H54 (cell line): ENCODE data around the gene ZBTB43.
"Not testable (repeated sequence)": the region's sequence is repeated elsewhere in the genome, so short reads cannot be mapped to it uniquely, and the experiment has no call there.

ENCODE experiments used
- DNase-seq: peaks from one replicate; pipeline ENCODE4 v3.0.0; 2011; ENCODE audit warnings: low spot score, mixed read lengths; ENCODE audit not compliant: insufficient read length
- FAIRE-seq: peaks from 3 replicates; lab custom pipeline; 2011; peaks lifted over from hg19 to GRCh38; lab: Jason Lieb, UNC
- POLR2A ChIP-seq: IDR thresholded peaks from 2 replicates; pipeline ENCODE4 v1.6.1; 2011; ENCODE audit warnings: low read depth, mild to moderate bottlenecking, low read length

The ZBTB43 gene

DNA sequence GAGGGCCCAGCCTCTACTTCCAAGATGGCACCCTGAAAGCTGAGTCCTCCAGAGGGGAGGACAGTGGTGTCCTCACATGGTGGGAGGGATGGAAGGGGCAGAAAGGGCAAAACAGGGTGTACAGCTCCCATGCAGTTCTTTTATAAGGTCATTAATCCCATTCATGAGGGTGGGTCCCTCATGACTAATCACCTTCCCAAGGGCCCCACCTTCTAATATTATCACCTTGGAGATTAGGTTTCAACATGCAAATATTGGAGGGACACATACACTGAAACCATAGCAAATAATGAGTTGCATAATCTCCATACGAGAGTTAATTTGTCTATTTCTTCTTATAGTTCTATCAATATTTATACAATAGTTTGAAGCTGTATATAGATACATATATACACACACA lies 5.8 kb upstream of the ZBTB43 start:
- DNase-seq (no peak), FAIRE-seq (no peak)
- TF ChIP-seq POLR2A: no peak

DNA sequence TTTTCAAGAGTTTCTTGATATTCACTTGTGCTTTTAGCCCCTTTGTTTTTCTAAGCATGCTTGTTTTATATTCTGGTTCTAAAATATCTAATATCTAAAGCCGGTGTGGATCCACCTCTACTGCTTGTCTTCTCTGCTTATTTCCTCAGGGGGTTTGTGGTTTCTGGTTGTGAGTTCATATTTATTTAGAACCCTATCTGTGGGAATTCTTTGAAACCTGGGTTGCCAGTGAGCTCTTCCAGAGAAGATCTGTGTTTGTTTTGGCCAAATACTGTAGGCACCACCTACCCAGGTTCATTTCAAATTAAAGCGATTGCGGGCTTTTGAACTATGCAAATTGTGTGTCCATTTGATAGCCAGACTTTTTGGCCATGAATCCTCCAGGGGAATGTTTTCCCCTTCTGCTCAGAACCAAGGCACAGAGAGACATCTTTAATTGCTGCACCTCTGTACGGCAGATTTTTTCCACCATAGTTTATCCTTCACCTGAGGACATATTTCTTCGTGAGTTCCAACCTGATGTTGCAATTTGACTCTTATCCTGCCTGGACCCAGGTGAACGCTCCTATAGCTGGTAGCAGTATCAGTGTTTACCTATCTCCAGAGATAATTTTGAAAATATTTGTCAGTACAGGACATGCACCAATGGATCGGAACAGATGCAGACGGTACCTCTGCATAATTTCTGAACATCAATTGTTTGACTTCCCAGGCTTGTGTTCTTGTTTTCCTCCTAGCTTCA lies 2.4 kb upstream of the ZBTB43 start:
- DNase-seq: no peak
- no peak for FAIRE-seq
- TF ChIP-seq POLR2A: no peak

DNA sequence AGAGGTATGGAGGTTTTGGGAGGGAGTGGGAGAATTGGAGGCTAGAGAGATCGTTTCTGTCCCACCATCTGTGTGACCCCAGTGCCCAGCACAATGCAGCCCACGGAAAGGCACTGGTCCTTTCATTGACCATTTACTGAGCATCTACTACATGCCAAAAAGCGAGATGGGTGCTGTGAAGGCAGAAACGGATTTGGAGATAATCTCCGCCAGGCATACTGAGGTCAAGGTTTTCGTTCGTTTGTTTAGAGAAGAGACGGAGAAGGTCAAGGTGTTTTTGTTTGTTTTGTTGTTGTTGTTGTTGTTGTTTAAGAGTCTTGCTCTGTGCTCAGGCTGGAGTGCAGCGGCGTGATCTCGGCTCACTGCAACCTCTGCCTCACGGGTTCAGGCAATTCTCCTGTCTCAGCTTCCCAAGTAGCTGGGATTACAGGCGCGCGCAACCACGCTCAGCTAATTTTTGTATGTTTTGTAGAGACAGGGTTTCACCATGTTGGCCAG lies 593 bp upstream of the ZBTB43 start:
- FAIRE-seq (peak; percentile 15), DNase-seq (no peak)
- no peak for TF ChIP-seq POLR2A

DNA sequence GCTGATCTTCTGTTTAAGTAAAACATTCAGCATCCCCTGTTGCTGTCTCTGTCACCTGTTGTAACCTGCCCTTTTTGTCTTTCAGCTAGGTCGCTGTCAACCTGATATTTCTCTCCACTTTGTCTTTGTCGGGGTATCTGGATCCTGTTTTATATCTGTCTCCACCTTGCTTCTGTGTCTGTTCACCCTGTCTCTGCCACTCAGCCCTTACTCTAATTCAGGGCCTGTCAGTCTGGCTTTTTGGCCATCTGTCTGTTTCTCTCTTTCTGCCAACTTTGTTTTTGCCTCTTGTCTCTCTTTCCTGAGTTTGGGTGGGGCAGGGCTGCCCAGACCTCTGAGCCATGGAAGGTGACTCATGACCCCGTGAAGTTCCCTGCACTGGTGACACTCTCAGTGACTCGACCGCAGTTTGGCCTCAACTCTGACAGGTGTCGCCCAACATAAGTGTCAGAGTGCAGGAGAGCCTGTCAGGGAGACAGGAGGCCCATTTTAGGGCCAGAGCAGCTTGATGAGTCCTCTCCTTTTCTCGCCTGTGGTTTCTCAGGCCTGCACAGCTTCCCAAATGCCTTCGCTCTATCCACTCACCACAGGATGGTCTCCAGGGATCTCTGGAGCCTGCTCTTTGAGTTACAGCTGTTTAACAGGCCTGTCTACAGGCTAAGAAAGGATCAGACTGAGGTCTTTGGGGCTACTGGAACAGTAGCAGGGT lies 868 bp downstream of the ZBTB43 start:
- FAIRE-seq (peak; percentile 92), DNase-seq (peak; percentile 82)
- TF ChIP-seq POLR2A: no peak

GRCh38 chr9:126806336-126806735 lies 1.5 kb downstream of the ZBTB43 start:
- TF ChIP-seq POLR2A: no peak
- no peak for FAIRE-seq
- DNase-seq: no peak

GRCh38 chr9:126809068-126809467 lies 4.2 kb downstream of the ZBTB43 start:
- no peak for FAIRE-seq
- no peak for DNase-seq
- no peak for TF ChIP-seq POLR2A

DNA sequence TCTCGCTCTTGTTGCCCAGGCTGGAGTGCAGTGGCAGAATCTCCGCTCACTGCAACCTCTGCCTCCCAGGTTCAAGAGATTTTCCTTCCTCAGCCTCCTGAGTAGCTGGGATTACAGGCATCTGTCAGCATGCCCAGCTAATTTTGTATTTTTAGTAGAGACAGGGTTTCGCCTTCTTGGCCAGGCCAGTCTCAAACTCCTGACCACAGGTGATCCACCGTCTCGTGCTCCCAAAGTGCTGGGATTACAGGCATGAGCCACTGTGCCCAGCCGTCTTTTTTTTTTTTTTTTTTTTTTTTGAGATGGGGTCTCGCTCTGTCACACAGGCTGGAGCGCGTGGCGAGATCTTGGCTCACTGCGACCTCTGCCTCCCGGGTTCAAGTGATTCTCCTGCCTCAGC lies 5.4 kb downstream of the ZBTB43 start:
- not testable (repeated sequence) for DNase-seq, FAIRE-seq

GRCh38 chr9:126813072-126813471 lies 8.2 kb downstream of the ZBTB43 start:
- no peak for TF ChIP-seq POLR2A
- DNase-seq (no peak), FAIRE-seq (peak; percentile 55)

DNA sequence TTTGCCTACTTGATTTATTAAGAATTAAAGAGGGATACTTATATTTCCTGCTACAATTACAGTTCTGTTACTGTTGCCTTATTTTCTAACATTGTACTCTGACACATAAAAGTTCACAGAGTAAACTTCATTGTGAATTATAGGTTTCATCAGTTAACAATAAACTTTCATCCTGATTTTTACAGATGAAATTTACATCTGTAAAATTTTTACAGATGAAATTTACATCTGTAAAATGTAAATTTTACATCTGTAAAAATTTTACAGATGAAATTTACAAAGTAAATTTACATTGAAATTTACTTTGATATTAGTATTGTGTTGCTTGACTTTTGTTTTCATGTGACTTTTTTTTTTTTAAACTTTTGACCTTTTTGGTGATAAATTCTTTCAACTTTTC lies 9.3 kb downstream of the ZBTB43 start:
- FAIRE-seq (peak; percentile 86), DNase-seq (no peak)
- TF ChIP-seq POLR2A: no peak

- not testable (repeated sequence) for FAIRE-seq
These were observed 12.8 kb downstream of the ZBTB43 start for GRCh38 chr9:126817615-126818014.

DNA sequence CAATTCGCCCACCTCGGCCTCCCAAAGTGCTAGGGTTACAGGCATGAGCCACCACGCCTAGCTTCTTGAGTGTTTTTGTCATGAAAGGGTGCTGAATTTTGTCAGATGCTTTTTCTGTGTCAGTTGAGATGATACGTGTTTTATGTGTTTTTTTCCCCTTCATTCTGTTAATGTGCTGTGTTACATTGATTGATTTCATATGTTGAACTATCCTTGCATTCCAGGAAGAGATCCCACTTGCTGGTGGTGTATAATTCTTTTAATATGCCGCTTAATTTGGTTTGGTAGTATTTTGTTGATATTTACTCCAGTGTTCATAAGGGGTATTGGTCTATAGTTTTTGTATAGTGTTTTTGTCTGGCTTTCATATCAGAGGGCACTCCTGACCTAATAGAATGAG lies 13.6 kb downstream of the ZBTB43 start:
- no peak for TF ChIP-seq POLR2A
- DNase-seq: no peak
- peak; percentile 75 for FAIRE-seq

More at GRCh38 chr9:126817615-126818014, 12.8 kb downstream of the ZBTB43 start:
- not testable (repeated sequence) for DNase-seq

DNA sequence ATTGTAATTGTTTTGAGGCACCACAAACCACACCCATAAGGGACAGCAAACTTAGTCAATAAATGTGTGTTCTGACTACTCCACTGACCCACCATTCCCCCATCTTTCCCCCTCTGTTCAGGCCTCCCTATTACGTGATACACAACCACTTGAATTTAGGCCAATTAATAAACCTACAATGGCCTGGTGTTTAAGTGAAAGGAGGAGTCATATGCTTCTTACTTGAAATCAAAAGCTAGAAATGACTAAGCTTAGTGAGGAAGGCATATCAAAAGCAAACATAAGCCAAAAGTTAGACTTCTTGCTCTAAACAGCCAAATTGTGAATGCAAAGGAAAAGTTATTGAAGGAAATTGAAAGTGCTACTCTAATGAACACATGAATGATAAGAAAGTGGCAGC lies 14.6 kb downstream of the ZBTB43 start:
- TF ChIP-seq POLR2A: no peak
- FAIRE-seq: peak; percentile 62

GRCh38 chr9:126822278-126822677 lies 17.4 kb downstream of the ZBTB43 start:
- DNase-seq (no peak), FAIRE-seq (no peak)
- no peak for TF ChIP-seq POLR2A

More for the DNA sequence above, 14.6 kb downstream of the ZBTB43 start:
- DNase-seq: no peak

- TF ChIP-seq POLR2A: no peak
- FAIRE-seq: no peak
- no peak for DNase-seq
These were observed 18.0 kb downstream of the ZBTB43 start for GRCh38 chr9:126822873-126823272.

- not testable (repeated sequence) for FAIRE-seq, DNase-seq
These were observed 19.2 kb downstream of the ZBTB43 start for GRCh38 chr9:126824052-126824451.
